ENCODE measurements around the gene KCTD11.
"Not testable (repeated sequence)": the region's sequence is repeated elsewhere in the genome, so short reads cannot be mapped to it uniquely, and the experiment has no call there.

KCTD11 gene

DNA sequence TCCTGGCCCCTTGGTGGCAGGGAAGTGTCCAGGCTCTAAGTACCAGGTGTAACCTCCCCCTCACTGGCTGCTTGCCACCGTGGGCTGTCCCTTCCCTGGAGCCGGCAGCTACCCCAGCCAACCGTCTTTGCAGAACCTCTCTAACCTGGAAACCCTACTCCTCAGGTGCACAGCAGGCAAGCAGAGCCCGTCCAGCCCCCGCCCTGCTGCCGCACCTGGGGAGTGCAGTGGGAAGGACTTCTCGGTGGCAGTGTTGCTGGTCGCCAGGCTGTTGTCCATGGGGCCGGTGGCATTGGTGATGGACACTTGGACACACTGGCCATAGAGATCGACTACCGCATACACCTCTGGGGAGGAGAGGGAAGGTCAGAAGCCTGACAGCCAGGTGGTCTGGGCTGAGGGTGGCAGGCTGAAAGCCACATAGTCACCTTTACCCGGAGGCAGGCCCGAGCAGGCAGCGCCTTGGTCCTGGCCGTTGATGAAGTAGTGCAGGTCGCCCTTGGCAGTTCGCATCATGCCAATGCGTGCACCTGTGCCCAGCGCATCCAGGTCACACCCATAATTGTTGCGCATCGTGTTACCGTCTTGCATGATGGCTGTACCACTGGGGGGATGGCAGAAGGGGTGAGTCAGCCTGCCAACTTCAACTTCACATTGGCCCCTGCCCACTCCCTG, 29.3 kb upstream of the KCTD11 start:
- no peak for DNase-seq

DNA sequence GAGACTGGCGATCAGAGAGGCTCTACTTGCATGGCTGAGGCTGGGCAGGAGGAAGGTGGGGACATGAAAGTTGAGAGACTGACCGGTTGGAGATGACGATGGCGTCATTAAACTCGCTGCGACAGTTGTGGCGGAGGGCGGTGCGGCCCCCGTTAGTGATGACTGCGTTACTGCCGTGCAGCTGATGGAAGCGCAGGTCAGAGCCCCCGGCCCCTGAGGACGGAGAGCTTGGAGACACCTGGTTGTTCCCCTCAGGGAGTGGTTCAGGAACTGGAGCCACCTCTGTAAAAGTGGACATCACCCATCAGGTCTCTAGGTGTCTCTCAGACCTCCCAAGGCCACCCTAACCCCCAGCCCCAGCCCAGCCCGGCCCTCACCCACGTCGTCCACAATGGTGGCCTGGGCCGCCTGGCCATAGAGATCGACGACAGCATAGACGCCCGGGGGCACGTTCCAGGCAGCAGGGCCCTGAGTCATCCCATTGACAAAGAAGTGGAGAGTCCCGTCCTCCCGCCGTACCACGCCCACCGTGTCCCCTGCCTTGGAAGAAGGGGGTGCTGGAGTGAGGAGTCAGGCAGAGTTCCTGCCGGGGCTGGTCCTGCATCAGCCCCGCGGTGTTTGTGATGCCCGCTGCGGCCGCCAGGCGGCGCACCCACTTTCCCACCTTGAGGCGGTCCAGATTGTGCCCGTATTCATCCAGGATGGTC, 28.1 kb upstream of the KCTD11 start:
- peak; percentile 66 for DNase-seq

DNA sequence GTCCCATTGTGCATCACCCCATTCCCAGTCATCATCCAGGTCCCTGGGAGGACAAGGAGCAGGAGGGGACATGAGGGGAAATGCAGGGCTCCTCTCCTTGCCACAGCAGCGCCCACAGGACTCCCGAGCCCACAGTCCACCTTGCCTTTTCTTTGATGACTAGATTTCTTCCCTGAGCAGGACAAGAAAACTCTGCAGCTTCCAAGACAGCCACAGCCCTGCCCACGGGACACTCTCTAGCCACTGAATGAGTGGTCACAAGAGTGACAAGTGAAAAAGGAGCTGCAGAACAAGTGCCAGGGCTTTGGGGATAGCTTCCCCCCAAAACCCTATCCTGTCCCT, 27.6 kb upstream of the KCTD11 start:
- DNase-seq: no peak

DNA sequence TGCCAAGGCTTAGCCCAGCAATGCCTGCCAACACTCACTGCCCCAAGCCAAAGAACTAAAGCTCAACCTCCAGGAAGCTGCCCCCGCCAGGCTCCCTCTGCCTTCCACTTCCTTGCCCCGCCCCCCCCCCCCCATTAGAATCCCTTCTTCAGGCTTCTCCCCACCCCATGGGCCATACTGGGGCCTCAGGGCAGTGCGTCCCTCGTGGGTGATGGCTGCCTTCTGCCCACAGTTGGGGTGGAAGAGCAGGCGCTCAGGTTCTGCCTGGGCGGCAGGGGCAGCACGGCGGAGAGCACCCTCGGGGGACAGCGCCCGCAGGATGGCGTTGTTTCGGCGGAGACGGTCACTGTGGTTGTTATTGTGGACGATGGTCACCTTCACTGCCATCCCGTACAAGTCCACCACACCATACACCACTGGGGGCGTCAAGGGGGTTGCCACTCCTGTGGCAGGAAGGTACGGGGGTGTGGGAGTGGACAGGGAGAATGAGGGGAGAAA, 26.9 kb upstream of the KCTD11 start:
- no peak for DNase-seq

DNA sequence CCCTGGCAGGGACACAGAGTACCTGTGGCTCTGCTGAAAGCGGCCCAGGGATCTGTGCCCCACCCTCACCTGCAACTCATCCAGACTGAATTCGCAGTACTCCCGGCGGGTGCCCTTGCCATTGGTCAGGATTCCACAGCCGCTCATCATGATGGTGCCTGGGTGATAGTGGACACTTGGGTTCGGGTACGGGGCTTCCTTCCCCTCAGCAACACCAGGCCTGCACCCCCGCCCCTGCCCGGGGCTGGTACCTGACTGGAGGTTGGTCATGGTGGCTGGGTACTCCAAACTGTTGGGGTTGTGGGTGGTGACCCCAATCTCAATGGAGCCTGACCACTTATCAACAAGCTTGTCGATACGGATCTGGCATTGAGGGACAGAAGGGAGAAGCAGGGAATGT, 25.8 kb upstream of the KCTD11 start:
- no peak for DNase-seq

DNA sequence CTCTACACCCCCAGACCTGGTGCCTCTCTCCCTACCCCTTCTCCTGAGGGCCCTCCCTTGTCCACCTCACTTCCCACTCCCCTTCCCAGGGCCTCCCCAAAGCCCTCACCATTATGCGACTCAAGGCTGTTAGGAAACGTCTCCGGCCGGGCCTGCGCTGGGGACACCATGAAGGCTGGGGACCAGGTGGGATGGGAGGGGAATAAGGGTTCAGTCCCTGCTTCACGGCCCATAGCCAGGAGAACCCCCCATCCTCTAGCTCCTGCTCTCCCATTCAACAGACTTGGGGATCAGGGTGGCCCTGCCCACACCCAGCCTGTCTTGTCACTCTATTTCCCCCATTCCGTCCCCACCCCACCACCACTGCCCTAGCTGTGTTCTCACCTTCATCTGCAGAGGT, 24.9 kb upstream of the KCTD11 start:
- DNase-seq: no peak

DNA sequence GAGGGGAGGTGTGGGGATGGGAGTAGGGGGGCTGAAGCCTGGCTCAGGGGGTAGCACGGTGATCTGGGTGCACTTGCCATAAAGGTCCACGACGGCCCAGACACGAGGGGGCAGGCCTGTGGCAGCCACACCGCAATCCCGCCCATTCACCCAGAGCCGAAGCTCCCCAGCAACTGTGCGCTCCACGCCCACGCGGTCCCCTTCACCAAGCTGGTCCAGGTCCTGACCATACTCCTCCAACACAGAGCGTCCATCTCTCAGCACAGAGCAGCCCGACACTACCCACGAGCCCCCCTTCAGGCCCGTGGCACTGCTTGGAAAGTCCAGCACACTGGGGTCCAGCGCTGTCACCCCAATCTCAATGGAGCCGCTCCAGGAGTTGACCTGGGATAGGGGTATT, 24.5 kb upstream of the KCTD11 start:
- DNase-seq: no peak

DNA sequence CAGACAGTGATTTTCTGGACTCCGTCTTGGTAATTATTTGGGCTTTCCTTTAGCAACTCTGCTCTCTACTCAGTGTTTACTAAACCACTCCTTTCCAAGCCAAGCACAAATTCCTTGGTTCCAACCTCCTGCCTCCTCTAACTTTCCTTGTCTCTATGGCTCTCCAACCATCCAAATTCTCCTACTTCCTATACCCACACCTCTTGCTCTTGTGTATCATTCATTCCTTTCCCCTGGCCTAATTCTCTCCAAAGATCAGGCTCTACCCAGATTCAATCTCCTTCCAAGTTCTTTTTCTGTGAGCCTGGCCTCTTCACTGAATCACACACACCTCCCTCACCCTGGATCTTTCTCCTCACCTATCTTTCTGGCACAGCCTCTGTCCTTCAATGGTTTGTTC, 24.0 kb upstream of the KCTD11 start:
- DNase-seq: no peak

DNA sequence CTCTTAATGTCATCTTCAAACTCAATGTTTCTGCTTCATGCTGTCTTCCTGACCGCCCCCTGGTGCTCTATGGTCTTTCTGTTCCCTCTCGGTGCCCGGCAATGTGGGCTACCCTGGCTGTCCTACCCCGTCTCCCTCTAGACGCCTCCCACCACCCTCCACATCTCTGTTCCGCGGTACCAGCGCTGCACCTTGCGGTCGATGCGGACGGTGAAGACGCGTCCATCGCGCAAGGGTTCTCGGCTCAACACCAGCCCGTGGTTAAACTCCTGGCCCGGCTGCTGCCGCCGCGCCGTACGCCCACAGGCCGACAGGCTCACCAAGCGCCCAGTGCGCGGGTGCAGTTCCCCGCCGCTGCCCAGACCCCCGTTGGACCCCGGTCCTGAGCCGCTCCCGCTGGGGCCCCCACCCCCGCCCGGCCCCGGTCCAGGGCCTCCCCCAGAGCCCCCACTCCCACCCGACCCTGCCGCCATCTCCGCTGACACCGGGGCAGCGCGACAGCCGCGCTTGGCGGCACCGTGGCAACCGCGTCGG, 23.1 kb upstream of the KCTD11 start, which contains the start of gene NEURL4:
TSS of gene NEURL4 (minus strand) at position 496 of the 534 bp plus-strand sequence. CDS start at position 473, 23 bp downstream.
- DNase-seq: no peak

DNA sequence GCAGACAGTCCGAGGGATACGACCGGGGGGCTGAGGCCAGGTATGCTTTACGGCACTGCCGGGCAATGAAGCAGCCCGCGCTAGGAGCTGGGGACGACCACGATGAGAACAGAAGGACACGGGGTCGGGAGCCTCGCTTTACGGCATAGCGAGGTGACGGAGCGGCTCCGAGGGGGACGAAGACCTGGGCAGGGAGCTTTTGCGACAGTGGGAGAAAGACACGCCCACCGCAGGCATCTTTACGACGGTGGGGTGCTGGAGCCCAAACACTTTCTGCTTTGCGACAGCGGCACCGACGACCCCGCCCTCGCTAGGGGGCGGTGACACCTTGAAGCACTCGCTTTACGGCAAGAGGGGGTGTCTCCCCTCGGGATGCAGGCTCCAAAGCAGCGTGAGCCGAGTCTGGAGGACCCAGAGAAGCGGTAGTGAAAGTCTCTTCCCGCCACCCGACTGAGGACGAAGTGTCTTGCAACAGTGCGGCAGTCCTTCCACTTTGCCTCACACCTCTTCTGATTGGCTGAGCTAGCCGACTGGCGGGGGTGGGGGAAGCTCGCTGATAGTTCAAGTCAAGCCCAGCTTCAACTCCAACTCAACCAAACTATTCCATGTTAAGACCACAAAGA, 22.5 kb upstream of the KCTD11 start:
- peak; percentile 92 for DNase-seq

DNA sequence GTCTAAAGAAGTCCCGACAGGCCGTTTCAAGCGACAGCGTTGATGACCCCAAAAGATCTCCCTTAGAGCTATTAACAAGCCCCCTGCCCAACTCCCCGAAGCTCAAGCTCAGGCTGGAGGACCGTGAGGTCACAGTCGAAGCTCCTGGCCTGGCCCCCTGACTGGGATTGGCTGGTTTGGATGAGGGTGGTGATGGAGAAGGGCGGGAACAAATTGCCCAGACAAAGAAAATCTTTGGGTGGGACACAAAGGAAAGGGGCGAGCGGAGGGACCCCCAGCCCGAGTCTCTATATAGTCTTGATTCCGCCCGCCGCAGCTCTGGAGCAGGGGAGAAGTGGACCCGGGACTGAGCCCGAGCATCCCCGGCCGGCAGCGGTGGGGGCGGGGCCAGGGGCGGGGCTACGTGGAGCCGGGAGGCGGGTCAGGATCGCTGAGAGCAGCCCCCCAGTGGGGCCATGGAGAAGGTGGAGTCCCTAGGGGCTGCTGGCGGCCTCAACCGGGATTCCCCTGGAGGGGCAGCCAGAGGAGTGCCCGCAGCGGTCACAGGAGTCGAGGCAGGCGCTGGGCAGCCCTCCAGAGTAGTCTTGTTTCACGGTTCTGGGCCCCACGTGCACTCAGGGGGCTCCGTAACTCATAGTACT, 21.8 kb upstream of the KCTD11 start:
- peak; percentile 70 for DNase-seq

DNA sequence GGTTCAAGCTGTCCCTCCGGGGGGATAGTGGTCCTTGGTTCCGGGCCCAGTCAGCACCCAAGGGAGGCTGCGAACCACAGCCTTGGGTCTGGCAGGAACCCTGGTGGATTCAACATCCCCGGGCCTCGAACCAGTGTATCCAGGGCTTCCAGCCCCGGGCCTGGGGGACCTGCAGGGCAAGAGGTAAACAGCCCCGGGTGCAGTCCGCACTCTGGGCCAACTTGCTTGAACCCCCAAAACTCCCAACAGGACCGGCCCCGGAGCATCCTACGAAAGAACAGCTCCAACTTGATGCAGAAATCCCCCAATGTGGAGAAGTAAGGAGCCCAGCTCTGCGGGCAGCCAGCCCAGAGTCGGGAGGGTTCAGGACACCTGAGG, 21.3 kb upstream of the KCTD11 start:
- no peak for DNase-seq

DNA sequence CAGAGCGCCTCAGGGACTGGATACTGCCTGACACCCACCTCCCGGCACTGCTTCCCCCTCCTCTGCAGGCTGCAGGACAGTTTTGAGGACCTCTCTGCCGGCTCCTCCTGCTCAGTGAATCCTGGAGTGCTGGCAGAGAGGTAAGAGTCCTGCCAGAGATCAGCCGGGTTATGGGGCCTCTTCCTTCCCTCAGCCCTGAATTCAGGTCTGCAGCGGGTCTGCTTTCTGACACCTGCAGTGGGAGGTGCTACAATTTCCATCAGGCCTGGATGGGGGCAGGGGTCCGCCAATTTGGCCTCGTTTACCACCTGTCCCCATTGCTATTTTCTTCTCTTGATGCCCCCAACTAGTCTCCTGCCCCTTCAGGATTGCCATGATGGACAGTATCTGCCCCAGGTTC, 19.9 kb upstream of the KCTD11 start:
- no peak for DNase-seq

DNA sequence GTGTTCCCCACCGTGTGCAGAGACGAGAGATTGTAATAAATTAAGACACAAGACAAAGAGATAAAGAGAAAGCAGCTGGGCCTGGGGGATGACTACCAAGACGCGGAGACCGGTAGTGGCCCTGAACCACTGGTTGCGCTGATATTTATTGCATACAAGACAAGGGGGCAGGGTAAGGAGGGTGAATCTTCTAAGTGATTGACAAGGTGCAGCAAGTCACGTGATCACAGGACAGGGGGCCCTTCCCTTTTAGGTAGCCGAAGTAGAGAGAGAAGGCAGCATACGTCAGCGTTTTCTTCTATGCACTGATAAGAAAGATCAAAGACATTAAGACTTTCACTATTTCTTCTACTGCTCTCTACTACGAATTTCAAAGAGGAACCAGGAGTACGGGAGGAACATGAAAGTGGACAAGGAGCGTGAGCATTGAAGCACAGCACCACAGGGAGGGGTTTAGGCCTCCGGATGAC, 19.3 kb upstream of the KCTD11 start:
- DNase-seq: not testable (repeated sequence)

DNA sequence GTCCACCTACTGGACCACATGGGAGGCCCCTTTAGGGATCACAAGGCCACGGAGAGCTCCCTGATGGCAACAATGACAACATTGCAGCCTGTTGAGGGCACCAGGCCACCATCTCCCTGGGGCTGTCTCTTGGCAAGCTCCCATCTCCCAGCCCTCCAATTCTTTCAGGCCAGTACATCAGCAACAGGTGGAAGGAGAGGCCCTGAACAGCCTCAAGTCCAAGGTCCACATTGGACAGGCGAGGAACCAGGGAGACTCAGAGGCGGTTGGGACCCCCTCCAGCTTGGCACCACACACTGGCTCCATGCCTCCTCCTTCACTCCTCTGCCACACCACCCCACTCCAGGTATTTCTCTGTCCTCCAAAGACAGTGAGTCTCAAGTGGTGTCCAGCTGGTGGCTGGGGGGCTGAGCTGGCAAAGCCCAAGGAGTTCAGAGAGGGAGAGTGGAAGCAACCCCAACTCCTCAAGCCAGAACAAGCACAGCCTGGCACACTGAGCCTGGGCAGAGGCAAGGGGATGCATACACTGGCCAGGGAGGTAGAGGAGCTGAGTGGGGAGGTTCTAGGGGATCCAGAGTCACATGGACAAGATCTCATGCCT, 16.9 kb upstream of the KCTD11 start:
- DNase-seq: no peak

DNA sequence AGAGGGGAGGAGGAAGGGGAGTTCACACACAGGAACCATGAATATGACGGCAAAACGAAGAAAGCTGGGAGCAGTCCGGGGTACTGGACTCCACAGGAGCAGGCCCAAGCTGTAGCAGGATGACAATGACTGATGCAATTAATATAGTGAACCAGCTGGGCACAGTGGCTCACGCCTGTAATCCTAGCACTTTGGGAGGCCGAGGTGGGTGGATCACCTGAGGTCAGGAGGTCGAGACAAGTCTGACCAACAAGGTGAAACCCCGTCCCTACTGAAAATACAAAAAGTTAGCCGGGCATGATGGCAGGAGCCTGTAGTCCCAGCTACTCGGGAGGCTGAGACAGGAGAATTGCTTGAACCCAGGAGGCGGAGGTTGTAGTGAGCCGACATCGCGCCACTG, 16.2 kb upstream of the KCTD11 start:
- DNase-seq: not testable (repeated sequence)

DNA sequence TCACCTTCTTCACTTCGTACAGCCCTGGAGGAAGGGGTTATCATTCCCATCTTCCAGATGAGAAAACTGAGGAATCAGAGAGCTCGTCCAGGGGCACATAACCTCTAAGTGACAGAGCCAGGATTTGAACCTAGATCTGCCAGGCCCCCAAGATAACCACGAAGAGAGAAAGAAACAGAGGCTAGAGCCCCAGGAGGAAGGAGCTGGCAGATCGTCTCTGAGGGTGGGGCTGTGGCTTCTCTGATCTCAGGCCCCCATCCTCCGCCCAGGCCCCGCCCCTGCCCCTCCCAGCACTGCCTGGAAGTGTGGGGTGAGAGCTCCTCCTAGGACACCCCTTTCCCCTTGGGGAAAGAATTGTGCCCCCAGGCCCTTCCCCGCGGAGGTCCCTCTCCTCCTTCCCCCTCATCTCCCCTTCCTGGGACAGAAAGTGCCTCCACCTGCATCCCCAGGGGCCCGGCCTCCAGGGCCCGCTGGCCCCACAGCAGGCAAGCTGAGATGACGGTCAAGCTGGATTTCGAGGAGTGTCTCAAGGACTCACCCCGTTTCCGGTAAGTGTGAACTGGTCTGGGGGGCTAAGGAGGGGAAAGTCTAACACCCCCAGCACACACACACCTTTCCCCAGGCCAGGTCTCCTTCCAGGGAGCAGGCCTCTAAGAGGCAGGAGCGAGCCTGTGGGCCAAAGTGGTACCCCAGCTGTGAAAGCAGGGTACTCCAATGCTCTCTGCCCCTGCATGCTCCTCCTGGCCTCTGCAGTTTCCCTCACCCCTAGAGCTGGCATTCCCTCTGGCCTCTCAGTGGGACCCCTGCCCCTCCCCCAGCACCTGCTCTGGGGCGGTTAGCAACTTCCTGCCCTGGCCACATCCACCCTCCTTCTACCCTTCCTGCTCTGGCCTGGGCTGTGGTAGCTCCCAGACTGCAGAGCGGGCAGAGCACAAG, 15.5 kb upstream of the KCTD11 start, which contains the start of gene ACAP1:
TSS of gene ACAP1 (plus strand) at position 290 of the 936 bp plus-strand sequence. CDS start at position 496, 206 bp downstream.
- DNase-seq: peak; percentile 86

DNA sequence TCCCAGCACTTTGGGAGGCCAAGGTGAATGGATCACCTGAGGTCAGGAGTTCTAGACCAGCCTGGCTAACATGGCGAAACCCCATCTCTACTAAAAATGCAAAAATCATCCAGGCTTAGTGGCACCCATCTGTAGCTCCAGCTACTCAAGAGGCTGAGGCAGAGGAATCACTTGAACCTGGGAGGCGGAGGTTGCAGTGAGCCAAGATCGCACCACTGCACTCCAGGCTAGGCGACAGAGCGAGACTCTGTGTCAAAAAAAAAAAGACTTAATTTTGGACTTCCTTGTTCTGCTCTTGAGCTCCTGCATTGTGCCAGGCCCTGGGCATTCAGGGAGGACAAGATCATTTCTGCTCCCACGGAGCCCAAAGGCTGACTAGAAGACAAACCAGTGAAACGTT, 14.4 kb upstream of the KCTD11 start:
- not testable (repeated sequence) for DNase-seq

DNA sequence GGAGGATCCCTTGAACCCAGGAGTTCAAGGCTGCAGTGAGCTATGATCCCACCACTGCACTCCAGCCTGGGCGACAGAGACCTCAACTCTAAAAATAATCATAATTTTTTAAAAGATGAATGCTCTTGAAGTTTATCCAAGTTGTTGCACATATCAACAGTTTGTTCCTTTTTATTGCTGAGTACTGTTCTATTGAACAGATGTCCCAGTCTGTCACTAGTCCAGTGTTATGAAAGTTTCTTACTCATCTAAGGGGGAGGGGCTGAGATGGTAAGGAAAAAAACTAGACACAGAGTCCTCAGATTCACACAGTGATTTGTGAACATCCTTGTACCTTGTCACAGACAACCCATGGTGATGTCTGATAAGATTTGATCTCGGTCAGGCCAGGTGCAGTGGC, 11.8 kb upstream of the KCTD11 start:
- DNase-seq: no peak

DNA sequence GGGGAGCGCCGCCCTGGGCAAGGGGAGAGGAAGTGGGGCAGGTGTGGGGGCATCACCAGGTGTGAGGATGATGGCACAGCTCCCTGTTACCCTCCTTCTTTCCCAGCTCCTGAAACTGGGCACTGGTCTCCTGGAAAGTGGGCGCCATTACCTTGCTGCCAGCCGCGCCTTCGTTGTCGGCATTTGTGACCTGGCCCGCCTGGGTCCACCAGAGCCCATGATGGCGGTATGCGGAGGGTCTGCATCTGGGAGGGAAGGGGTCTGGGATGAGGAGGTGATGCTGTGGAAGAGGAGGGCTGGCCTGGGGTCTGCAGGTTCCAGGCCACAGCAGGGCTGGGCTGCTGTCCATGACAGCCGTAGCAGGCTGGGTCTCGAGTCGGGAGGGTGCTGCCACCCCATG, 10.1 kb upstream of the KCTD11 start:
- no peak for DNase-seq

DNA sequence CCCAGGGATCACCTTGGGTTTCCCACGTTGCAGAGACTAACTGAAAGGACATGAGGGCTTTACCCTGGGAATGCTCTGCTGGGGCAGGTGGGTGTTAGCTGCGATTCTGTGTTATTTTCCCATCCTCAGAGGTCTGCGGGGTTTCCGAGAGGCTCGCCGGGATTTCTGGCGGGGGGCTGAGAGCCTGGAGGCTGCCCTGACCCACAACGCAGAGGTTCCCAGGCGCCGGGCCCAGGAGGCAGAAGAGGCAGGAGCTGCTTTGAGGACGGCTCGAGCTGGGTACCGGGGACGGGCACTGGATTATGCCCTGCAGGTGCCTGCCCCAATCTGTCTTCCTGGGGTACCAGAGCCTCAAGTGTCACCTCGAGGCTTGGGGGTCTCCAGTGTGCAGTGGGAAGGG, 8.7 kb upstream of the KCTD11 start:
- no peak for DNase-seq

Measured in activated CD4-positive, alpha-beta T cell treated with anti-CD3 and anti-CD28 coated beads, Interleukin-2, amount 50 U/mL, for 1 hour (primary cell).